Fibroblast of skin of right quadriceps (primary cell): ENCODE measurements around the gene ICE2.

ENCODE experiments used
- DNase-seq: peaks from one replicate; pipeline ENCODE4 v3.0.0-alpha.2; 2013

The ICE2 gene

GRCh38 chr15:60494108-60494507 lies 15.2 kb upstream of the ICE2 start:
- DNase-seq, result no peak

GRCh38 chr15:60493166-60493565 lies 14.2 kb upstream of the ICE2 start:
- DNase-seq, result no peak

DNA sequence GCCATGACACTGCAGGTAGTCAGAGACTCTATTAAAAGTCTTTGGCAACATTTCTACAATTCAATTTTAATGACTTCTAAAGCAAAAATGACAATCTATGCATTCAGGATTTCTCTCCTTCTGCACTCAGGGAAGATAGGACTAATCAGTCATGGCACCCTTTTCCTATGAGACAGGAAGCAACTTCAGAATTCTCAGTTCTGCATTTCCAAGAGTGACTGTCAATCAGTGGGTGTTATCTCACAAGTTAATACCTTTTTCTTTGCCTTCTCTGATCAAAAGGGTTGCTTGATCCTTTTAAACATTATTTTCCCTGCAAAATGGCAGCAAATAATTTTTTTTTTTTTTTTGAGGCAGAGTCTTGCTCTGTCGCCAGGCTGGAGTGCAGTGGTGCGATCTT lies 7.8 kb upstream of the ICE2 start:
- no peak for DNase-seq

- no peak for DNase-seq
Measured at GRCh38 chr15:60485365-60486055, 6.6 kb upstream of the ICE2 start.

DNA sequence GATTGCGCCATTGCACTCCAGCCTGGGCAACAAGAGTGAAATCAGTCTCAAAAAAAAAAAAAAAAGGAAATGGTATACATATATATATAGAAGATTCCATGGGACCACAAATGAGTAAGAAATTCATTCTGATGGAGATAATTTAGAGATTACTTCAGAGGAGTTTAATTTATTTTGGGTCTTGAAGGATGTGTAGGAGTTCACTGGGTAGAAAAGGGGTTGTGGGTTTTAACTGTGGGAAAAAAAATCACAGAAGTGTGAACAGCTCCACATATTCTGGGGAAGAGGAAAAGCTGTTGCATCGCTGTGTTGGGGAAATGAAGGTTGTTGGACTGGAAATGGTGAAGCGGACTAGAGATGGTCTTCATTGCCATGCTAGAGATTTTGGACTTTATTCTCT lies 4.1 kb upstream of the ICE2 start:
- DNase-seq, result no peak

DNA sequence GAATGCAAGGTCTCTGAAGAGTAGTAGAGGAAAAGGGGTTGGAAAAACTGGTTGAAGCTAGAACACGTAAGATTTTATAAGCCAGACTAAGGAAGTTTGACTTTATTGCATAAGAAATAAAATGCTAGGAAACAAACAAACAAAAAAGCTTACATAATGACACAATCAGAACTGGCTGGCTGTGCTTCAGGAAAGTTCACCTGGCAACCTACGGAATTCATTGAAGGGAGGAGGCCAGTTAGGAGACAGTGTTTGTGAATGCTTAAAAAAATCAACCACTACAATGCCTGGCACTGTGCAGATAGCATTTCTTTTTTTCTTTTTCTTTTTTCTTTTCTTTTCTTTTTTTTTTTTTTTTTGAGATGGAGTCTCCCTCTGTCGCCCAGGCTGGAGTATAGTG lies 1.9 kb upstream of the ICE2 start:
- DNase-seq, result no peak

GRCh38 chr15:60480149-60480548 lies 1.2 kb upstream of the ICE2 start:
- no peak for DNase-seq

DNA sequence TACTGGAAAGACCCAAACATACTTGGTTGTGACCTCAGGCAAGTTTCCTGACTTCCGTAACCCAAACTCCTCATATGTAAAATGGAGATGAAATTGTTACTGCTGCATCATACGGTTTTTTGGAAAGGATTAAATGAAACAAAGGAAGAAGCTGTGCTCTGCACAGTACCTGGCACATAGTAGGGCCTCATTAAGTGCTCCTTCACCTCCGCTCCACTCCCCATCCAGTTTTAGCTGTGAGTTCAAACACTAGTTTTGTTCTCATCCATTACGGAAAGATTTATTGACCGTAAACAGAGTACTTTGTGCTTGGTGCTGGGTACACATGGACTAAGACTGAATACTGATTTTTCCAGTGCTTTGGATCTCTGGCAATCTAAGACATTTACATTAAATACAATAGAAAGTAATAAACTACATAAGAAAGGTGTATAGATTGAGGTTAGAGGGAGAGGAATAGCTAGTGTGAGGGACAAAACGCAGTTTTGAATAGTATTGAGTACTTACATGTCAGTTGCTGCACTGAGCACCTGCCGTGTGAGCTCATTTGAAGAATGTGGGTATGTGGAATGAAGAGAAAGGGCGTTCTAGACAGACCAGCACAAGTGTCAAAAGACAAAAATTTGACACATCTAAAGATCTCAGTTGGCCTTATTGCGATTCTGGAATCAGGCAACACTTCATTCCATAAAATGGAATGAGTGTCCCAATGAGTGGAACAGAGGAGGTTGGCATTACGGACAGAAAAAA lies 594 bp upstream of the ICE2 start:
- no peak for DNase-seq

DNA sequence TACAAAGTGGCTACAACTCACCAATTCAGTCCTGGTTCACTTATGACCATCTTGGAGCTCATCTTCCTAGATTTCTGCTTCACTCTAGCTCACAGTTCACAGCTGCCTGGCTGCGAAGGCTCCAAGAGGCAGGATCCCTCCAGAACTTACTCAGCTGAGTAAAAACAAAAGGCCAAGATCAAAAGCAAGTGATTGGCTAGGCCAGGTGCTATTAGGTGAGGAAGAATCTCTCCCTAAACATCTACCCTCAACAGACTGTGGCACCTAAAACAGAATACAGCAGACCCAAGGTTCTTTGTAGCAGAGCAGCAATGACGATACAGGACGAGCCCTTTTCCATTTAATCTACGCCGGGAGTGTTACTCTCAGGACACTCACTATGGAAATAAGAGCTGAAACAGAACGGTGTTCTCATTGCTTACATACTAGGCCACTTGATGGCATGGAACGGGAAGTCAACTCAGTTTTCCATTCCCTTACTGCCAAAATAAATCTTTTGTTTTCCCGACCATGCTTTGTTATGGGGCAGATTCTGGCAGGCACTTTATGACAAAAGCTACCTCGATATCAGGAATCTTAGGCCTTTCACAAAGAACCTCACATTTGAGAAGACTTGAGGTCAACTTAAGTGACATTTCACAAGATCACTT lies 901 bp downstream of the ICE2 start:
- peak; percentile 33 for DNase-seq

DNA sequence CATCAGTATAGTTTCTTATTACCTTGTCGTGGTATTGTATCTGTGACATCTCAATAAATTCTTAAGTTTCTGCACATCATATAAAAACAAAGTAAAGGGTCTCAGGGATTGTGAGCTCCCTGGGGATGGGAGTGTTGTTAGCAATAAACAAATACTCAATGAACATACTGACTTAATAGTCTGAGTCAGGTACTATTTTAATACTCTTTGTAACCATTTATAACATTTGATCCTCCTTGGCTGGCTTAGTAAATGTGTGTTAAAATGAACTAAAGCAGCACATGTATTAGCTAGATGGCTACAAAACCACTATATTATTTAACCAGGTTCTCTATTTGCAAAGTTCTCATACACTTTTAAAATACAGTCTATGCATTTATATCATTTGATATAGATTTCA lies 1.8 kb downstream of the ICE2 start:
- DNase-seq, result peak; percentile 10

DNA sequence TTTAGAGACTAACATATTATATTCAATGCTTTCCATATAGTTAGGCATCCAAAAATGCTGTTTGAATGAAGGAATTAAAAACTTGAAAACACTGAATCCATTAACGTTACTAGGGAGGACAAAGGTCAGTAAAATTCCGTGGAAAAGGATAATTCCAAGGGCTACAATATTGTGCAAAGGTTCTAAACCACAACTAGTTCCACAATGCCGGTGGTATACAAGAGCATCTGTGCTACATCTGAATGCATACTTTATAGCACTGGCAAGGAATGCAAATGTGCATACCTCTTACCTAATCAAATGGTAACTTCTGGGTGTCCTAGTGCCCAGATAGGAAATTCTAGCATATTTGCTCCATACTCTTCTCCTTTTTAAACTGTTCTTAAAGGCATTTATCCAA lies 2.2 kb downstream of the ICE2 start:
- peak; percentile 66 for DNase-seq

DNA sequence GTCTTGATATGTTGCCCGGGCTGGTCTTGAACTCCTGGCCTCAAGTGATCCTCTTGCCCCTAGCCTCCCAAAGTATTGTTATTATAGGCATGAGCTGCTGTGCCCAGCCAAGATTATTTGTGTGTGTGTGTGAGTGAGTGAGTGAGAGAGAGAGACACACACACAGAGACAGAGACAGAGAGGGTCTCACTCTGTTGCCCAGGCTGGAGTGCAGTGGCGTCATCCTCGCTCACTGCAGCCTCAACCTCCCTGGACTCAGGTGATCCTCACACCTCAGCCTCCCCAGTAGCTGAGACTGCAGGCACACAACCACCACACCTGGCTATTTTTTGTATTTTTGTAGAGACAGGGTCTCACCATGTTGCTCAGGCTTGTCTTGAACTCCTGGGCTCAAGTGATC lies 5.8 kb downstream of the ICE2 start:
- DNase-seq, result no peak

DNA sequence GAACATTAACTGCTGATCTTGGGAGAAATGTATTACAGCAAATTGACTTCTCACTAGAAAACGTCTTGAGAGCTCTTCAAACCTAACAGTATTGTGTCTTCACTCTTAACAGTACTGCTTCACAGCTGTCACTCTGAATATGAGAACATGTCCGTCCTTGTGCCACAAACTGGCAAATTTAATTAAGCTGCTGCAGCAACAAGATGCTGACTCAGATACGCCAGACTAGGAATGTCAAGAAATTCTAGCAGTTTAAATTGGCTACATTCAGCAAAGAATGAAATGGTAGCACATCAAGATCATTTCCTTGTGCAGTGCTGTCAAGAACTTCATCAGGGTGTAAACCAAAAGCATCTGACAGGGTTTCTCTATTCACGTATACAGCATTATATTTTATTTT lies 7.6 kb downstream of the ICE2 start:
- peak; percentile 6 for DNase-seq

DNA sequence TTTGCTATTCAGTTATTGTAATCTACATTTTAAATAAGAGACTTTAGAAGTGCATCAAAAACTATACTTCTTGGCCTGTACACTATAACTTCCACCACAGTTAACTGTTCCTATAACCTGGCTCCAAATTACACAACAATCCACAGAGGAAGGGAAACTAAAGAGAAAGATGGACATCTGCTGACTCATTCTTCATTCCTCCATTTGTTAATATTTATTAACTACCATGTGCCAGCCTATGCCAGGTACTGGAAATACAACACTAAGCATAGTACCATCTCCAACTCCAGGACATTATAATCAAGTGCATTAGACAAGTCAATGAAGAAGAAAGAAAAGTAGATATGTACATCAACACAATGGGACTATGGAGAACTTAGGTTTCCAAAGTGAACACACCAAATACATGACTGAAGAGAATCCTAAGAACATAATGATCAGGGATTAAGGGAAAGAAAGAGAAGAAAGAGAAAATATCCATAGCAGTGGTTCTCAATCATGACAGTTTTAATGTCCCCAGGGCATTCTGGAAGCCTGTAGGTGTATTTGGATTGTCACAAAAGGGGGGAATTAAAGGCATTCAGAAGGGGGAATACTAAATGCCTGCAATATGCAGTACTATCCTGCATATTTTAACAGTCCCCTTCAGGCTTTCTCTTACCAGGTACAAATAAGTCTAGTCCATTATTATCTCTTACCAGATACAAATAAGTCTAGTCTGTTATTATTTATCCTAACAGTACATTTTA lies 8.9 kb downstream of the ICE2 start:
- peak; percentile 8 for DNase-seq

DNA sequence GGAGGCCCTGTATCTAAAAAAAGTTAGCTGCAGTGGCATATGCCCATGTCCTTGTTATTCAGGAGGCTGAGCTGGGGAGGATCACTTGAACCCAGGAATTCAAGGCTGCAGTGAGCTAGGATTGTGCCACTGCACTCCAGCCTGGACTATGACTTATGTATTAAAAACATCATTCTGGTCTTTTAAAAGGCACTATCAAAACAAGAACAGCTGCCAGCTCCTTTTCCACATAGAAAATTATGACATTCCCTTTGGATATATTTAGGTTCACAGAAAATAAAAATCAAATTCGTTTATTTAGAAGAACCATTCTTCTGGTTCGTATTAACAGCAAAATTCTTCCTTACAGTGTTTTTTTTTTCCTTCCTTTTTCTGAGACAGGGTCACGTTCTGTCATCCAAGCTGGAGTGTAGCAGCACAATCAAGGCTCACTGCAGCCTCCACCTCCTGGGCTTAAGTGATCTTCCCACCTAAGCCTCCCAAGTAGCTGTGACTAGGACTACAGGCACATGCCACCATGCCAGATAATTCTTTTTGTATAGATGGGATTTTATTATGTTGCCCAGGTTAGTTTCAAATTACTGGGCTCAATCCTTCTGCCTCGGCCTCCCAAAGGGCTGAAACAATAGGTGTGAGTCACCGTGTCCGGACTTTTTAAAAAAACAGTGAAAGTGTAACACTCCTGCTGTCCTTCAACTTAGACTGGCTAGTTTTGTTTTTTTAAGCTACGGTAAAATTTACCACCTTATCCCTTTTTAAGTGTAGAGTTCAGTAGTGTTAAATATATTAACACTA lies 13.9 kb downstream of the ICE2 start:
- DNase-seq, result no peak

- DNase-seq, result peak; percentile 23
Measured at GRCh38 chr15:60462027-60462426, 16.9 kb downstream of the ICE2 start.

DNA sequence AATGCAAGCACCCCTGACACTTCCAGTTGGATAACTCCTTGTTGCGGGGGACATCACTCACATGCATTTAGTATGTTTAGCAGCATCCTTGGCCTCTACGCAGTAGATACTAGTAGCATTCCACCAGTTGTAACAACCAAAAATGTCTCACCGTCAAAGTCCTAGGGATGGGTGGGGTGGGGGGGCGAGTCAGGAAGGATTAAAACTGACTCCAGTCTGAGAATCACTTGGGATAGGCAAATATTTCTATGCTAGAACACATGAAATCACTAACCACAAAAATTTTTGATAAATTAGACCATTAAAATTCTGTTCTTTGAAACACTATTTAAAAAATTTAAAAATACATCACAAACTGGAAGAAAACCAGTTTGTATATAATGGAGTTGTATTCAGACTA lies 18.0 kb downstream of the ICE2 start:
- DNase-seq, result peak; percentile 67

DNA sequence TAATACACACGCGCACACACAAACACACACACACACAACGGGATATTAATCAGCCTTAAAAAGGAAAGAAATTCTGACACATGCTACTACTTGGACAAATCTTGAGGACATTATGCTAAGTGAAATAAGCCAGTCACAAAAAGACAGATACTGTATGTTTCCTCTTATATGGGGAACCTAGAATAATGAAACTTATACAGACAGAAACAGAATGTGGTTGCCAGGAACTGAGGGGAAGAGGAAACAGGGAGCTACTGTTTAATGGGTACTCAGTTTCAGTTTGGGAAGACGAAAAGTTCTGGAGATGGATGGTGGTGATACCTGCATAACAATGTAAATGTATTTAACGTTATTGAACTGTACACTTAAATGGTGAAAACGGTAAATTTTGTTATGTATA lies 20.2 kb downstream of the ICE2 start:
- no peak for DNase-seq

DNA sequence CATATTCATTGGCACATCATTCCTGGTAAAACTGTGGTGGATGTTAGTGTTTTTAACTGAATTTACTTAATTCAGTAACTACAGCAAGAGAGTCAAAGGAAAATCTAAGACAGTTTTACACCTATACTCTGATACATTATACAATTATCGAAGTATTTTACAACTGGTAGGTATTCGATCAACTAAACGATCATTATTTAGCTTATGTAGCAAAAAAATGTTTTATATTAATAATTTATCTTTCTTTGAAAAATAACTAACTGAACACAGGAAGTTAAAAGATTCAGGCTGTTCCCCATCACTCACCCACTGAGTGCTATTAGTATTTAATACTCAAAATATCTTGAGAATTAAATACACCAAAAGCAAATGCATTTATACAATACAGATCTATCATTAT lies 21.0 kb downstream of the ICE2 start:
- DNase-seq, result no peak

DNA sequence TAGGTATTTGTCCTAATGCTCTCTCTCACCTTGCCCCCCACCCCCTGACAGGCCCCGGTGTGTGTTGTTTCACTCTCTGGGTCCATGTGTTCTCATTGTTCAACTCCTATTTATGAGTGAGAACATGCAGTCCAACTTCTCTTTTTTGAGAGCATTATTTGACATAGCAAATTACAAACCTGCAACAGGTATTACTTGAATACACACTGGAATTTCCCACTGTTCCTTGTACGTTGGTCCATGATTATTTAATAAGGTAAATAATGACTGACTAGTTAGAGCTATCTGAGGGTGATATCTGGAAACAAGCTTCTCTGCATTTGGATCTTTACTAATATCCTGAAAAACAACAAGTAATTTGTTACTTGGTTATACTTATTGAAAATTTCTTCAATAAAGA lies 24.1 kb downstream of the ICE2 start:
- DNase-seq, result no peak

DNA sequence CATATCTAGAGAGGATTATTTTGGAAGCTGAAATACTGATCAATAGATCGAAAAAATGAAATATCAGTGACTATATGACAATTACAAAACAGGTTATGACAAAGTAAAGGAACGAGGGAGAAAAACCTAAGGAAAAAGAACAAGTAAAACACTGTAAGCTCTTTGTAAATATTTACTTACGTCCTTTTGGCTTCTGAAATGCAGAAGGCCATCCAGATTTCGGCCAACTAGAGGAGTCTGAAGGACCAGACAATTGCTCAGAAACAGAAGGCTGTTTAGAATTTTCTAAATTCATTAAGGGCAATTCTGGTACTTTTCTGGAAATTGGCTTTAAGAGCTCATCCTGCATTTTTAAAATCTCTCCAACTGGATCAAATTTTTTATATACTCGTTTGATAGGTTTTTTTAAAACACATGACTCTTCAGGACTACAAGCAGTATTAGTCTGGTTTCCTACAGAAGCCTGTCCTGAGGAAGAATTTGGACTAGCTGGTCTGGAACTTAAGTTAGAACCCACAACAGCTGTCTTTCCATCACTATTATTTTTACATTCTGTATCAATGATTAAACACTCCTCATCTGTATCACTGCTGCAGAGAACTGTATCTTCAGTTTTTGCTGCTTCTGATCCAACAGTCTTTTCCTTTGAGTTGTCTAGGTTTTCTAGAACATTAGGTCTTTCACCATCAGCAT lies 30.1 kb downstream of the ICE2 start:
- DNase-seq, result no peak

DNA sequence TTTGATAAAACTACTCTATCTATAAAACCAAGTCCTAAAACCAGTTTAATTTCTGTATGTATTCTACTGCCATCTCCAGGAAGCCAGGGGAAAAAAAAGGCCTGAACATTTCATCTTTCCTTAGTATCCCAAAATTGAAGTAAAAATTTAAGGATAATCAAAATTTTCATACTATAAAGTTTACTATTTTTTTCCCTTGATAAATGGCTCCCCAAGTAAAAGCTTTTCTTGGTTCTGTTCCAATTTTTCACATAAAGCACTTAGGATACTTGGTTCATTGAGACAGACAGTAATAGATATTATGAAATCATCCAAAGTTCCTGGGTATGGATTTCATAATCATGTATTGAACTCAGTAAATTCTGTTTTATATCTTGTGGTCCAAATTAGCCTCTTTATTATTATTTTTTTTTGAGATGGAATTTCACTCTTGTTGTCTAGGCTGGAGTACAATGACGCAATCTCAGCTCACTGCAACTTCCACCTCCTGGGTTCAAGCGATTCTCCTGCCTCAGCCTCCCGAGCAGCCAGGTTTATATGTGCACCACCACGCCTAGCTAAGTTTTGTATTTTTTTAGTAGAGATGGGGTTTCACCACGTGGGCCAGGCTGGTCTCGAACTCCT lies 34.5 kb downstream of the ICE2 start:
- DNase-seq, result peak; percentile 53
